Measurements from ENCODE around the gene COPS9. TPM values are rescaled to one million over a fixed set of nuclear protein-coding genes. Genes with fewer than 3 reads are reported as not detected.

COPS9 gene
- total RNA-seq, 2 donors from 2014 or later, result 151 to 161 TPM

DNA sequence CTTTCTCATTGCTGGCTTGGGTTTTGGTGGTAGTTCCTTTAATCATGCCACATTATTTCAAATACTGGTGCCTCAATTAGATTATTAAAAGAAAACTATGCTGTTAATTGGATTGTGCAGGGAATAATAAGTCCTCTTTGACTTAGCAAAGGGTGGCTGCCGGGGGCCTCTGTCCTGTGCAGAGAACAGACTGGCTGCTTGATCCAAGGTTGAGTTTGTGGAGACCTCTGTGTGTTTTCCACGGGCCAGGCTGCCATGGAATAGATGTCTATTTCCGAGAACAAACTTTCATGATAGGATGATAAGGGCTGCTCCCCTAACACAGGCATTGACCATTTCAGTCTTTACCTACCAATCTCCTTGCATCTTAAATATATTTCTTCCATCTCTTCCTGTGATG, 34.8 kb upstream of the COPS9 start:
- TF ChIP-seq, protein P1, sequence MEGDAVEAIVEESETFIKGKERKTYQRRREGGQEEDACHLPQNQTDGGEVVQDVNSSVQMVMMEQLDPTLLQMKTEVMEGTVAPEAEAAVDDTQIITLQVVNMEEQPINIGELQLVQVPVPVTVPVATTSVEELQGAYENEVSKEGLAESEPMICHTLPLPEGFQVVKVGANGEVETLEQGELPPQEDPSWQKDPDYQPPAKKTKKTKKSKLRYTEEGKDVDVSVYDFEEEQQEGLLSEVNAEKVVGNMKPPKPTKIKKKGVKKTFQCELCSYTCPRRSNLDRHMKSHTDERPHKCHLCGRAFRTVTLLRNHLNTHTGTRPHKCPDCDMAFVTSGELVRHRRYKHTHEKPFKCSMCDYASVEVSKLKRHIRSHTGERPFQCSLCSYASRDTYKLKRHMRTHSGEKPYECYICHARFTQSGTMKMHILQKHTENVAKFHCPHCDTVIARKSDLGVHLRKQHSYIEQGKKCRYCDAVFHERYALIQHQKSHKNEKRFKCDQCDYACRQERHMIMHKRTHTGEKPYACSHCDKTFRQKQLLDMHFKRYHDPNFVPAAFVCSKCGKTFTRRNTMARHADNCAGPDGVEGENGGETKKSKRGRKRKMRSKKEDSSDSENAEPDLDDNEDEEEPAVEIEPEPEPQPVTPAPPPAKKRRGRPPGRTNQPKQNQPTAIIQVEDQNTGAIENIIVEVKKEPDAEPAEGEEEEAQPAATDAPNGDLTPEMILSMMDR (conservative IDR thresholded peaks at IDR 0.05), result no peak
- Mint-ChIP-seq H3K27me3 (ENCODE audit: insufficient read depth) (no peaks in the 10 kb centered on the region), H3K27ac (no peak overlapping the region), H3K9me3 (peaks cover 4% of the 10 kb centered on the region), H3K4me1 (no peaks in the 10 kb centered on the region), H3K36me3 (ENCODE audit: low read depth) (no peaks in the 10 kb centered on the region), H3K4me3 (no peak overlapping the region)
- H3K27me3 ChIP-seq (ENCODE audit: control insufficient read depth, insufficient read depth, low read length, poor library complexity, severe bottlenecking), result no peaks in the 10 kb centered on the region
- peak; percentile 10 for DNase-seq
- H3K4me1 ChIP-seq (ENCODE audit: control insufficient read depth, insufficient read depth, low read length), result no peaks in the 10 kb centered on the region
- H3K36me3 ChIP-seq (ENCODE audit: control insufficient read depth, insufficient read depth, low read length), result no peaks in the 10 kb centered on the region
- 91 to 93% methylated on average over 2 to 3 of the region's 3 CpGs for WGBS, 2 experiments (ENCODE audit: insufficient coverage in 1 of 2, insufficient read length in 1 of 2)
- H3K9me3 ChIP-seq (ENCODE audit: control insufficient read depth, low read length), result no peaks in the 10 kb centered on the region
- no peak overlapping the region for H3K4me3 ChIP-seq (ENCODE audit: low read length)
- no peak overlapping the region for H3K27ac ChIP-seq (ENCODE audit: low read depth, low read length)
- H3K9ac ChIP-seq (ENCODE audit: extremely low read depth, low read length, poor library complexity, severe bottlenecking), result no peak overlapping the region

DNA sequence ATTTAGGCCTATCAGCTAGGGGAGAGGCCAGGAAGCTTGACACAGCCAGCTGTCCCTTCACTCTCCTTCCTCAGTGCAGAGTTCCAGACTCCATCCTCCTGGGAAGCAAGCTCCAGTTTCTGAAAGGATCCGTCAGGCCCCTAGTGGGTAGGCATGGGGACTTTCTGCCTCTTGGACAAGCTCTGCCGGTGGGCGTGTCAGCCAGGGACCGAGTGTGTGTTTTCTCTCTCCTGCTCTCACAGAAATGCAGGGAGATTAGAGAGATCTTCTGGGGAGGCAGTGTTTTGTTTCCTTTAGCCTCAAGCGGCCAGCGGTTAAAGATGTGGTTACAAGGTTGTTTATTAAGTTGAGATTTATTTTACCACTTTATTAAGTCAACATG, 34.2 kb upstream of the COPS9 start:
- Histone ChIP-seq H3K36me3 (ENCODE audit: control insufficient read depth, insufficient read depth, low read length) (no peaks in the 10 kb centered on the region), H3K27me3 (ENCODE audit: control insufficient read depth, insufficient read depth, low read length, poor library complexity, severe bottlenecking) (no peaks in the 10 kb centered on the region), H3K9ac (ENCODE audit: extremely low read depth, low read length, poor library complexity, severe bottlenecking) (no peak overlapping the region), H3K27ac (ENCODE audit: low read depth, low read length) (no peak overlapping the region), H3K4me3 (ENCODE audit: low read length) (no peak overlapping the region), H3K9me3 (ENCODE audit: control insufficient read depth, low read length) (no peaks in the 10 kb centered on the region), H3K4me1 (ENCODE audit: control insufficient read depth, insufficient read depth, low read length) (no peaks in the 10 kb centered on the region)
- Mint-ChIP-seq H3K27me3 (ENCODE audit: insufficient read depth) (peaks cover 2% of the 10 kb centered on the region), H3K9me3 (peaks cover 4% of the 10 kb centered on the region), H3K36me3 (ENCODE audit: low read depth) (no peaks in the 10 kb centered on the region), H3K27ac (no peak overlapping the region), H3K4me3 (no peak overlapping the region), H3K4me1 (no peaks in the 10 kb centered on the region)
- peak; percentile 46 for DNase-seq
- 60 to 81% methylated on average over 1 to 6 of the region's 6 CpGs for WGBS, 2 experiments (ENCODE audit: insufficient coverage in 1 of 2, insufficient read length in 1 of 2)
- TF ChIP-seq, protein P1 (conservative IDR thresholded peaks at IDR 0.05), result peak; percentile 28

DNA sequence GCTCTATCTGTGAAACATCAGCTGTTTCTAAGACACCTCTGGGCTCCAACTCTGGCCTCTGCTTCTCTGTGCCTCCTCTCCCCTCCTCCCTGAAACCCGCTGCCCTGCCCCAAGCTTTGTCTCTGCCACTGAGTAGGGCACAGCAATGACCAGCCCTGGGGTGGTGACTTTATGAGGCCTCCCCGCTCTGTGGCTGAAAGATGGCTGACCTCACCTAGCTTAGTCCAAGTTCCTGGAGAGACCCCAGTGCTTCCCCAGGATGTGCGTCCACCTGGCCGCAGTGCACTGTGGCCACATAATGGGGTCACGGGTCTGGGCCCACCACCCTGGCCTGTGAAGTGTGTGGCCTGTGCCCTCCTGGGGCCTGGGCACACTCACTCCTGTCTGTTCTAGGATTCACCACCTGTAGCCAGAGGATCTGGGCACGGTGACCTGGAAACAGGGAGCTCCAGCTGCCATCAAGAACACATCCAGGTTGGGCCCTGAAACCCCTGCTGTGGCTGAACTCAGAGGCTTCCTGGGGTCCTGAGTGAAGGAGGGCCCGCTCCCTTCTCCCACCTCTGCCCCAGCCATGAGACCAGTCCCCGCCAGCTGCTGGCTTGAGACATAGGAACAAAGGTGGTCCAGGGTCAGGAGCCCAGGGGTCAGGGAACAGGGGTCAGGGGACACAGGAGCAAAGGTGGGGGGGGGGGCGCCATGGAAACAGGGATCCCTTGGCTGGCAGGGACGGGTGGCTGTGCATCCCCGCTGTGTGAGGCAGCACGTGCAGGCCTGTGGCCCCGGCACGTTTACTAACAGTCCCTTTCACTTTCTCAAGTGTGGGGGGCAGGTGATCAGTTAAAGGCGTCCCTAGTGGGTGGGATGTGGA, 33.6 kb upstream of the COPS9 start:
- H3K27me3 Mint-ChIP-seq (ENCODE audit: insufficient read depth), result peaks cover 2% of the 10 kb centered on the region
- H3K4me3 Mint-ChIP-seq, result no peak overlapping the region
- no peaks in the 10 kb centered on the region for H3K4me1 Mint-ChIP-seq
- Histone ChIP-seq H3K27ac (ENCODE audit: low read depth, low read length) (no peak overlapping the region), H3K27me3 (ENCODE audit: control insufficient read depth, insufficient read depth, low read length, poor library complexity, severe bottlenecking) (no peaks in the 10 kb centered on the region), H3K9ac (ENCODE audit: extremely low read depth, low read length, poor library complexity, severe bottlenecking) (no peak overlapping the region), H3K9me3 (ENCODE audit: control insufficient read depth, low read length) (no peaks in the 10 kb centered on the region), H3K4me3 (ENCODE audit: low read length) (no peak overlapping the region), H3K4me1 (ENCODE audit: control insufficient read depth, insufficient read depth, low read length) (no peaks in the 10 kb centered on the region), H3K36me3 (ENCODE audit: control insufficient read depth, insufficient read depth, low read length) (no peaks in the 10 kb centered on the region)
- H3K36me3 Mint-ChIP-seq (ENCODE audit: low read depth), result no peaks in the 10 kb centered on the region
- TF ChIP-seq, protein P1 (conservative IDR thresholded peaks at IDR 0.05), result no peak
- H3K9me3 Mint-ChIP-seq, result peaks cover 4% of the 10 kb centered on the region
- DNase-seq, result no peak
- no peak overlapping the region for H3K27ac Mint-ChIP-seq
- 83 to 97% methylated on average over 7 to 15 of the region's 15 CpGs for WGBS, 2 experiments (ENCODE audit: insufficient coverage in 1 of 2, insufficient read length in 1 of 2)
